Muscle of back (tissue), 11 donors: Measurements from ENCODE around the gene TMEM143. TPM values are rescaled to one million over a fixed set of nuclear protein-coding genes. Genes with fewer than 3 reads are reported as not detected.

ENCODE experiments used
- DNase-seq, 3 donors: peaks; one replicate each; pipeline versions ENCODE4 v3.0.0 to v3.0.0-alpha.2; 2013
- polyA plus RNA-seq, 10 donors: library from polyadenylated mRNA; unstranded; fragments of 120-200 nt; gene quantifications; one replicate each; pipeline ENCODE4 v1.2.1, GENCODE V29; 2013; ENCODE audit not compliant: insufficient read length in 10 of 10

The TMEM143 gene
- polyA plus RNA-seq, 10 donors = 8.3 to 18.0 (median 14.3) TPM

- DNase-seq = no peak
Observed at GRCh38 chr19:48361912-48362311, 1.8 kb downstream of the TMEM143 start.

- DNase-seq = no peak
Observed at GRCh38 chr19:48359123-48359522, 4.6 kb downstream of the TMEM143 start.

- DNase-seq = no peak
Observed at GRCh38 chr19:48355365-48355954, 8.3 kb downstream of the TMEM143 start.

- no peak for DNase-seq
Observed at GRCh38 chr19:48354332-48354992, 9.3 kb downstream of the TMEM143 start.

- no peak for DNase-seq
Observed at GRCh38 chr19:48353677-48354076, 10.1 kb downstream of the TMEM143 start.

GRCh38 chr19:48351341-48351752, 12.4 kb downstream of the TMEM143 start:
- peak; percentile 17 to 66 (median 47) for DNase-seq

GRCh38 chr19:48350856-48351255, 12.9 kb downstream of the TMEM143 start:
- DNase-seq = no peak

- no peak for DNase-seq
Observed at GRCh38 chr19:48348737-48349136, 15.0 kb downstream of the TMEM143 start.

- DNase-seq = peak in 2 of 3 donors; percentile 49 to 75
Observed at GRCh38 chr19:48348045-48348444, 15.7 kb downstream of the TMEM143 start.

- no peak for DNase-seq
Observed at GRCh38 chr19:48346191-48346590, 17.5 kb downstream of the TMEM143 start.

- DNase-seq = no peak
Observed at GRCh38 chr19:48344892-48345291, 18.8 kb downstream of the TMEM143 start.

- no peak for DNase-seq
Observed at GRCh38 chr19:48342841-48343540, 20.7 kb downstream of the TMEM143 start.

GRCh38 chr19:48342414-48342738, 21.4 kb downstream of the TMEM143 start:
- no peak for DNase-seq

GRCh38 chr19:48341515-48342413, 22.0 kb downstream of the TMEM143 start:
- no peak for DNase-seq

- no peak for DNase-seq
Observed at GRCh38 chr19:48340995-48341394, 22.7 kb downstream of the TMEM143 start.

- DNase-seq = no peak
Observed at GRCh38 chr19:48338802-48339503, 24.8 kb downstream of the TMEM143 start.

GRCh38 chr19:48338253-48338755, 25.4 kb downstream of the TMEM143 start:
- DNase-seq = no peak

- DNase-seq = peak; percentile 88 to 95 (median 92)
Observed at GRCh38 chr19:48333467-48334384, 30.0 kb downstream of the TMEM143 start.

GRCh38 chr19:48332662-48333466, 30.9 kb downstream of the TMEM143 start:
- DNase-seq = peak; percentile 94 to 97 (median 96)
